HFFc6 (cell line): ENCODE data around the gene OR8H1. TPM values are rescaled to one million over a fixed set of nuclear protein-coding genes. Genes with fewer than 3 reads are reported as not detected.

ENCODE experiments used
- DNase-seq: peaks from one replicate; pipeline ENCODE4 v3.0.0-alpha.2; 2018
- H3K27ac Mint-ChIP-seq: 2 replicates; pipeline ENCODE4 v1.8.0; 2020; ENCODE audit warnings: mild to moderate bottlenecking, mixed read lengths
- H3K27me3 Mint-ChIP-seq: 2 replicates; pipeline ENCODE4 v1.8.0; 2021; ENCODE audit warnings: mild to moderate bottlenecking, moderate library complexity, mixed read lengths; ENCODE audit not compliant: insufficient read depth
- H3K36me3 Mint-ChIP-seq: 2 replicates; pipeline ENCODE4 v1.8.0; 2021; ENCODE audit warnings: low read depth, mixed read lengths
- H3K4me1 Mint-ChIP-seq: 2 replicates; pipeline ENCODE4 v1.8.0; 2020; ENCODE audit warnings: low read depth, mixed read lengths
- H3K4me3 Mint-ChIP-seq: 2 replicates; pipeline ENCODE4 v1.8.0; 2020; ENCODE audit warnings: mild to moderate bottlenecking, moderate library complexity, mixed read lengths
- H3K9me3 Mint-ChIP-seq: 2 replicates; pipeline ENCODE4 v1.8.0; 2020; ENCODE audit warnings: mild to moderate bottlenecking, mixed read lengths
- CTCF ChIP-seq: fragments of 200-600 bp; sonication (generic); IDR thresholded peaks from 2 replicates; pipeline ENCODE4 v1.5.0; 2021; ENCODE audit warnings: antibody characterized with exemption, mild to moderate bottlenecking
- total RNA-seq, 6 experiments: library from RNA; stranded (reverse); fragmentation: NEBNext Ultra II Directional; extraction: Animal tissue kit (Norgen Biotek cat#: 25700); gene quantifications; 2 replicates in 1 of 6; 3 replicates in 5 of 6; pipeline ENCODE4 v1.2.3, GENCODE V29; 2021

OR8H1 gene
- total RNA-seq, 6 experiments from 2014 or later, result not detected

- H3K4me1 Mint-ChIP-seq, result no peaks in the 10 kb centered on the region
- H3K4me3 Mint-ChIP-seq, result no peak overlapping the region
- DNase-seq, result no peak
- H3K27me3 Mint-ChIP-seq, result no peaks in the 10 kb centered on the region
- H3K36me3 Mint-ChIP-seq, result peaks cover 4% of the 10 kb centered on the region; the same call in 1 of the 2 replicates
- H3K9me3 Mint-ChIP-seq, result peaks cover 61% of the 10 kb centered on the region
- no peak overlapping the region for H3K27ac Mint-ChIP-seq
- no peak for TF ChIP-seq CTCF
Measured at GRCh38 chr11:56307836-56308235, 15.8 kb upstream of the OR8H1 start.

- Mint-ChIP-seq H3K4me1 (no peaks in the 10 kb centered on the region), H3K4me3 (no peak overlapping the region), H3K27ac (no peak overlapping the region), H3K36me3 (no peaks in the 10 kb centered on the region), H3K9me3 (peaks cover 13% of the 10 kb centered on the region), H3K27me3 (no peaks in the 10 kb centered on the region)
- DNase-seq, result no peak
- TF ChIP-seq CTCF, result no peak
Measured at GRCh38 chr11:56296898-56297297, 4.8 kb upstream of the OR8H1 start.

- Mint-ChIP-seq H3K4me1 (no peaks in the 10 kb centered on the region), H3K27me3 (no peaks in the 10 kb centered on the region; the same call in 1 of the 2 replicates), H3K4me3 (no peak within 1 kb of the TSS), H3K36me3 (no peaks in the 10 kb centered on the region; the same call in 1 of the 2 replicates), H3K27ac (no peak within 1 kb of the TSS), H3K9me3 (peaks cover 25% of the 10 kb centered on the region)
- TF ChIP-seq CTCF, result no peak
- DNase-seq, result no peak
Measured at GRCh38 chr11:56273854-56274253, 18.2 kb downstream of the OR8H1 start, which contains the start of gene OR5T1. Gene OR5T1 (plus strand): TSS chr11:56274154. CDS start chr11:56275639, 1,485 bp downstream.

- Mint-ChIP-seq H3K9me3 (peaks cover 29% of the 10 kb centered on the region), H3K27me3 (peaks cover 2% of the 10 kb centered on the region), H3K27ac (no peak overlapping the region)
Measured at GRCh38 chr11:56271092-56271491, 21.0 kb downstream of the OR8H1 start.

GRCh38 chr11:56251954-56252353 lies 40.1 kb downstream of the OR8H1 start, which contains the start of gene OR5T3:
Gene OR5T3 (plus strand): TSS chr11:56252254. CDS start chr11:56252254, 0 bp downstream.
- Mint-ChIP-seq H3K27ac (no peak within 1 kb of the TSS), H3K36me3 (no peaks in the 10 kb centered on the region; the same call in 1 of the 2 replicates), H3K4me3 (no peak within 1 kb of the TSS), H3K9me3 (peaks cover 26% of the 10 kb centered on the region), H3K4me1 (no peaks in the 10 kb centered on the region), H3K27me3 (no peaks in the 10 kb centered on the region)
- no peak for TF ChIP-seq CTCF
- DNase-seq, result no peak

More at GRCh38 chr11:56271092-56271491, 21.0 kb downstream of the OR8H1 start:
- no peak overlapping the region for H3K4me3 Mint-ChIP-seq
- H3K4me1 Mint-ChIP-seq, result no peaks in the 10 kb centered on the region
- DNase-seq, result no peak
- no peaks in the 10 kb centered on the region; the same call in 1 of the 2 replicates for H3K36me3 Mint-ChIP-seq
- no peak for TF ChIP-seq CTCF

Other genes starting within 250 kb of the OR8H1 start
- gene OR8I2, start 198.9 kb downstream of the OR8H1 start, total RNA-seq, result not detected
- not detected for gene OR8H2, start 188.6 kb downstream of the OR8H1 start, total RNA-seq
- gene OR8H3, start 169.9 kb downstream of the OR8H1 start, total RNA-seq, result not detected
- not detected for gene OR8J3, start 152.1 kb downstream of the OR8H1 start, total RNA-seq
- not detected for gene OR8K5, start 131.9 kb downstream of the OR8H1 start, total RNA-seq
- not detected for gene OR5J2, start 115.6 kb downstream of the OR8H1 start, total RNA-seq
- not detected for gene OR5T2, start 58.0 kb downstream of the OR8H1 start, total RNA-seq
- gene OR5T3, start 40.0 kb downstream of the OR8H1 start, total RNA-seq, result not detected
- not detected for gene OR5T1, start 18.1 kb downstream of the OR8H1 start, total RNA-seq
- gene OR8K3, start 22.9 kb upstream of the OR8H1 start, total RNA-seq, result not detected
- gene OR8K1, start 53.8 kb upstream of the OR8H1 start, total RNA-seq, result not detected
- not detected for gene OR8J1, start 62.0 kb upstream of the OR8H1 start, total RNA-seq
- gene OR8U1, start 83.4 kb upstream of the OR8H1 start, total RNA-seq, result not detected
- not detected for gene OR5AL1, start 120.4 kb upstream of the OR8H1 start, total RNA-seq
- gene OR5M3, start 181.1 kb upstream of the OR8H1 start, total RNA-seq, result not detected
- not detected for gene OR5M8, start 199.1 kb upstream of the OR8H1 start, total RNA-seq